HG02884 (cell line): Measurements from ENCODE around the gene TUBA4B.
"Not testable (repeated sequence)": the region's sequence is repeated elsewhere in the genome, so short reads cannot be mapped to it uniquely, and the experiment has no call there.

ENCODE experiments used
- ATAC-seq: cut with Tn5 transposase; IDR thresholded peaks from one replicate; pipeline ENCODE4 v1.9.1; 2021; ENCODE audit warnings: mild to moderate bottlenecking, moderate library complexity; ENCODE audit not compliant: unreplicated experiment

Gene TUBA4B

GRCh38 chr2:219309278-219309677 is 56.2 kb downstream of the TUBA4B start, which contains the start of gene PTPRN:
Gene PTPRN (minus strand): TSS chr2:219309401. CDS start chr2:219309332, 69 bp downstream.
- no peak for ATAC-seq

GRCh38 chr2:219312683-219313263 is 59.7 kb downstream of the TUBA4B start:
- not testable (repeated sequence) for ATAC-seq

- no peak for ATAC-seq
Observed at GRCh38 chr2:219314804-219315468, 61.9 kb downstream of the TUBA4B start.
